ENCODE data around the gene FAM185A.
"Not testable (repeated sequence)": the region's sequence is repeated elsewhere in the genome, so short reads cannot be mapped to it uniquely, and the experiment has no call there.

FAM185A gene

GRCh38 chr7:102748605-102749444 is at the start of gene FAM185A:
FAM185A (plus strand) TSS chr7:102748999; CDS start chr7:102749208, 209 bp downstream.
- peak; percentile 98 for DNase-seq

DNA sequence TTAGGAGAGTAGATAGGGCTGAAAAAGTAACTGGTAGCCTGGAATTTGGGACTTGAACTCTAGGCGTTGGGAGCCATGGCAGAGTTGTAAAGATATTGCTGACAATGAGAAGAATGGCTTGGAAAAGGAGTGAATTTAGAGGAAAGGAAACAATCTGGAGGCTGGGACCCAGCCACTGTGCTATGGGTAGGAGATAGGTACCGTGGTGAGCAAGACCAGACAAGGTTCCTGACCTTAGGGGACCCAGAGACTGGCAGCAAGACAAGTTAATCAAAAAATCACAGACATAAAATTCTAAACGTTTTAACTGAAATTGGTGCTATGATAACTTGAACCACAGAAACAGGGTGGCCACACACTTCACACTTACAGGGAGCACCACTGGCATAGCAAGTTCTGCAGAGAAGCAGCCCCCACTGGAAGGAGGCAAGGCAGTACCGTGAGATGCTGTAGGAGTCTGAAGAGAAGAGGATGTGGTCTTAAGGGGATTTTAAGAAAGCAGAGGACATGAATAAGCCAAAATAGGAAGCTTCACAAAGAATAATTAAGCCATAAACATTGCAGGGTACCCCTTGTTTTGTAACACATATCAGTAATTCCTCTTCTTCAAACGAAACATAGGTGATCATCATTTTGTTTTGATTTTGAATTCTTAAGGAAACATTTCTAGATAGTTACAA is 35.6 kb upstream of the FAM185A start:
- DNase-seq, result not testable (repeated sequence)

DNA sequence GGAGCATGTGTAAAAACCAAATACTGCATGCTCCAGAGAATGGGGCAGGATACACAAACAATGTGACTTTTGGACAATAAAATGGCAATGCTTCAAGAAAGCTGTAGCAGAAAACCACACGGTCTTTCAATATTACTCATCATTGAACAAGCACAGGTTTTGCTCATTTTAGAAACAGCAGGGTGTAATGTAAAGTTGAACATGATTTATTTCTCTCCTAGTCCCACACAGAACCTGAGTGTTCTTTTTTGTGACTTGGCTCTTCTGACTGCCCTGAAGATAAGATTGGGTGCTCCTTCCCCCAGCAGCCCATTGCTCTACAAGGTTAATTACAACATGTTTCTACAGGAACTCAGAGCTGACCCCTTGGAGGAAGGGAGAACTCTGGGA is 35.1 kb upstream of the FAM185A start:
- not testable (repeated sequence) for DNase-seq

DNA sequence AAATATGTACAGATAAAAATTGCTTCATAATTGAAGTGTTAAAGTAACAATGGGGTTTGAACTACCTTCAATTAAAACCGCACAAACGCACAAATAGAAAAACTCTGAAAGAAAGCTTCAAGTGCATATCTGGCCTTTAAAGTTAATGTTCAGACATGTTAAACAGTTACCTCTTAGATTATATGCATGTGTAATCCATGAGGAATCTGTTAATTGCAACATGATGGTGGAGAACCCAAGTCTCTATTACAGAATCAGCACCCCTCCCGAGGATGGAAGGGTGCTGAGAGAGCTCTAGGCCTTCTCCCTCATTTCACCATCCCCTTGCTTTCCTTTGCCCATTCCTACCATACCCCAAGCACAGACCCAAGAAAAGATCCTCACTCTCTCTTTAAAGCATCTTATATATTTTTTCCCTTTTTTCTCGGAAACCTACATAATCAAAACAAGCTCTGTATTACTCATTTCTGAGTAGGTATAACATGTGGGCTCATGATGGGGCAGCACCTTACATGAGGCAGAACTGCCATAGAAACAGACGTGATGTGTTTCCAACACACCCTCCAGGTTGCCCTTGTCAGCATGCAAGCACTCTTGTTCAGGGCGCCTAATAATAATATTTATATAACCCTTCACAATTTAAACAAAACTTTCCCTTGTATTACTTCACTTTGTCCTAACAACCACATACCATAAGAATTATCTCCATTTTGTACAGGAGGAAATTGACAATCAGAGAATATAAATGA is 33.9 kb upstream of the FAM185A start:
- DNase-seq, result not testable (repeated sequence)

DNA sequence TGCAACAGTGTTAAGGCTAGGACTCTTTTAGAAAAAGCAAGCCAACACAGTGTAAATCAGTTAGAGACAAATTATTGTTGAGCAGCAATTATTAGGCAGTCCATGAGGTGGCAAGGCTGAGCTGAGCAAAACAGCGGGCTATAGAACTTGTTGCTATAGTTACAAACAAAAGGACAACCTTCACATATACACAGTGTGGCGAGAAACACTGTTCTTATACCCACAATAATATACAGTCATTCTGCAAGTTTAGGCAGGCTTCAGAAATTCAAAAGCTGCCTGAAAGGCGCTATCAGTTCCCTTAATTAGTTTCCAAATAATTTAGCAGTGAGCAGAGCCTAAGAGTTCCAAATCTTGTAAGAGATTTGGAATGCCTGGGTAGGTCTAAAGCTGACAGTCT is 33.1 kb upstream of the FAM185A start:
- not testable (repeated sequence) for DNase-seq

DNA sequence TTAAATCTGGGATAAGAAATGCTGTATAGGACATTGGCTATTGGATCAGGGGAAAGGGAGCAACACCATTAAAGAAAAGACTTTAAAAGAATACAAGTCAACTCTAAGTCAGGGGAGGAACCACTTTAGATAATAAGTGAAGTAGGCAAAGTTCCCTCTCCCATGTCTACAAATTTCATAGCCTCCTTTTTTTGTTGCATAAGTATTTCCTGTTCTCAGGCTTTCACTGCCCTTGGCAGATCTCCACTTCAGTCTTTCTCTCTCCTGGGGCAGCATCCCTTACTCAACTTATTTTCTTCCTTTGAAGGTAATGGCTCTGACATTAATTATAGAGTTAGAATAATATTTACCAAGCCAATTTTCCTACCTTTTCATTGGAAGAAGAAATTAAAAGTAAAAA is 30.3 kb upstream of the FAM185A start:
- not testable (repeated sequence) for DNase-seq

- not testable (repeated sequence) for DNase-seq
Observed at GRCh38 chr7:102726170-102726569, 22.6 kb upstream of the FAM185A start.

DNA sequence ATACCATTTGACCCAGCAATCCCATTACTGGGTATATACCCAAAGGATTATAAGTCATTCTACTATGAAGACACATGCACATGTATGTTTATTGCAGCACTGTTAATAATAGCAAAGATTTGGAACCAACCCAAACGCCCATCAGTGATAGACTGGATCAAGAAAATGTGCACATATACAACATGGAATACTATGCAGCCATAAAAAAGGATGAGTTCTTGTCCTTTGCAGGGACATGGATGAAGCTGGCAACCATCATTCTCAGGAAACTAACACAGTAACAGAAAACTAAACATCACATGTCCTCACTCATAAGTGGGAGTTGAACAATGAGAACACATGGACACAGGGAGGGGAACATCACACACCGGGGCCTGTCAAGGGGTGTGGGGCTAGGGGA is 19.1 kb upstream of the FAM185A start:
- DNase-seq, result not testable (repeated sequence)

DNA sequence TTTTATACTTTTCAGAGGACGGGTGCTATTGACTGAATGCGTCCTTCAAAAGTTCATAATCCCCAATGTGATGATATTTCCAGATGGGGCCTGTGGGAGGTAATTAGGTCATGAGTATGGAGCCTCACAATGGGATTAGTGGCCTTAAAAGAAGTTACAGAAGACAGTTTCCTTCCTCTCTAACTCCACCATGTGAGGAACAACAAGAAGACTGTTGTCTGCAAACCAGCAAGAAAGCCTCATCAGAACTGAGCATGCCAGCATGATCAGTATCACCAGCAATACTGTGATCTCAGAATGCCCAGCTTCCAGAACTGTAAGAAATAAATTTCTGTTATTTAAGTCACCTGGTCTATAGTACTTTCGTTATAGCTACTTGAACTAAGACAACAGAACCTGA is 18.4 kb upstream of the FAM185A start:
- not testable (repeated sequence) for DNase-seq

GRCh38 chr7:102742002-102742771 is 6.6 kb upstream of the FAM185A start:
- DNase-seq, result not testable (repeated sequence)

DNA sequence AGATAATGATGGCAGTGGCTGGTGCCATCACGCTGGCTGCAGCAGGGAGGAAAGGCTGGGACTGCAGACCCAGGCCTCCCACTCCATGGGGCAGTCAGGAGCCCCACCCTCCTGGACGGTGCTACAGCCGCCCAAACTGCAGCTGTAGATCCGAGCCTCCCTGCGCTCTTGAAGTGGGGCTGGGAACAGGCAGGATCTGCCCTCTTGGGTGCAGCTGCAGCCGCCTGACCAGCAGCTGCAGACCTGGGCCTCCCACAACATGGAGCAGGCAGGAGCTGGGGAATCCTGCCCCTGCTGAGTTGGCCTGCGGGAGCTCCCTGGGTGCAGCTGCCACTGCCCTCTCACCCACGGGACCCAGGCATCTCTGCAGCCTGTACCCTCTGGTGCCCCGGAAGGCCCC is 4.9 kb upstream of the FAM185A start:
- not testable (repeated sequence) for DNase-seq

GRCh38 chr7:102745494-102746288 is 3.1 kb upstream of the FAM185A start:
- not testable (repeated sequence) for DNase-seq

DNA sequence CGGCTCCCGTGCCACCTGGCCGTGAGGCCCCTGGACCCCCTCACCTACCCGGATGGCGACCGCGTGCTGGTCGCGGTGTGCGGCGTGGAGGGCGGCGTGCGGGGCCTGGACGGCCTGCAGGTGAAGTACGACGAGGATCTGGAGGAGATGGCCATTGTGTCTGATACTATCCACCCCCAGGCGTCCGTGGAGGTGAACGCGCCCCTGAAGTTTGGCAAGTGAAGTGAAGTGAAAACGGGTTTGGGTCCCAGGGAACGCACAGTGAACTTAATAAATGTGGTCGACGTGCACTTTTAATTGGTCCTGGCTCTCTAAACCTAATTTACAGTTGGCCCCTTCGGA is 617 bp downstream of the FAM185A start:
- not testable (repeated sequence) for DNase-seq

- DNase-seq, result not testable (repeated sequence)
Observed at GRCh38 chr7:102758227-102758626, 9.4 kb downstream of the FAM185A start.

DNA sequence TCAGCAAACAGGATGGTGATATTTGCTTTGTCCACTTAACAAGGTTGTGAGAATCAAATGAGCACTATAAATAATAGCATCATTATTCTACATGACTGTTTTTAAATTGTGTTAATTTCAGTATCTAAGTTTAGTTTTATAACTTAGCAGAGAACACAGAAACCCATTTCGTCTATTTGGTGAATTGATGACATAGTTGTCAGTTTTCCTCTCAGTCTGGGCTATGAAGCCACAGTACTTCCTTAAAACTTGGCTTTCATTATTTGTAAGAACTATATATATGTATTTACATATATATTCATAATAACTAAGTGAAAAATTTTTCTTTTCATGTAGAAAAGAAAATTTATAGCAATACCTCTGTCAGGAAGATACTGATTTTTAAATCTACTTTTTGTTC is 11.1 kb downstream of the FAM185A start:
- not testable (repeated sequence) for DNase-seq

- DNase-seq, result not testable (repeated sequence)
Observed at GRCh38 chr7:102761234-102761633, 12.4 kb downstream of the FAM185A start.

- DNase-seq, result not testable (repeated sequence)
Observed at GRCh38 chr7:102763295-102763905, 14.6 kb downstream of the FAM185A start.

DNA sequence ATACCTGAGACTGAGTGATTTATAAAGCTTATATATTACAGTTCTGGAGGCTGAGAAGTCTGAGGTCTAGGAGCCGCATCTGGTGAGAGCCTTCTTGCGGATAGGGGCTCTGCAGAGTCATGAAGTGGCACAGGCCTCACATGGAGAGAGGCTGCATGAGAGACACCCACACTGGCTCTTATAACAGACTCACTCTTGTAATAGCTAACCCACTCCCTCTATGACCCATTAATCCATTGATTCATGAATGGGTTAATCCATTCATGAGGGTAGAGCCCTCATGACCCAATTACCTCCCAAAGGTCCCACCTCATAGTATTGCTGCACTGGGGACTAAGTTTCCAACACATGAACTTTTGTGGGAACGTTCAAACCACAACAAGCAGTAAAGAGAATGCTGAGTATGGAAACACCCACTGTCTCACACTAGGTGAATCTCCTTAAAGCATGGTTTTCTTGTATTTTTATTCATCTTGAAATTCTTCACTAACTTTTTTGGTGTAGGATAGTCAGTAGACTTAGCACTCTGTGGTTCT is 20.9 kb downstream of the FAM185A start:
- not testable (repeated sequence) for DNase-seq

DNA sequence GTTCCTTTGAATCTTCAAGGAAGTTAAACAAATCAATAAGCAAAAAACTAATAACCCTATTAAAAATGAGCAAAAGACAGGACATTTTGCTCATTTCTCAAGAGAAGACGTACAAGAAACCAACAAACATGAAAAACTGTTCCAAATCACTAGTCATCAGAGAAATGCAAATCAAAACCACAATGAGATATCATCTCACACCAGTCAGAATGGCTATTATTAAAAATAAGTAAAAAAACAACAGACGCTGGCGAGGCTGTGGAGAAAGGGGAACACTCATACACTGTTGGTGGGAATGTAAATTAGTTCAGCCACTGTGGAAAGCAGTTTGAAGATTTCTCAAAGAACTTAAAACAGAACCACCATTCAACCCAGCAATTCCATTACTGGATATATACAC is 21.7 kb downstream of the FAM185A start:
- not testable (repeated sequence) for DNase-seq

DNA sequence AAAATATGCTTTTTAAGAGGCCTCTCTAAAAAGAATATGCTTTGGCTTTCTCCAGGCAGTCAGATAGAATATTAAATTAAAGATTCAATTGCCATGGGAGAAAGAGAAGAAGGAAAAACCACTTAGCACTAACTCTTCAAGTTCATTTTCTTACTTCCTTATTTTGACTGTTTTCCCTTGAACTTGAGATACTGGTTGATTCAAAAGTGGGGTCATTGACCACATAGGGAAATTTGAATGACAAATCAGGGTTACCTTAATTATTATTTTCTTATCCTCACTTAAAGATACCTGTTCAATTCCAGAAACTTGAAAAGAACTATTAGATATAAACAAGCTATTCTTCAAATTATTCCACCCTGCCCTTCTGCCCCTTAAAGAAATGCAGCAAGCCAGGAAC is 27.4 kb downstream of the FAM185A start:
- DNase-seq, result not testable (repeated sequence)

- DNase-seq, result not testable (repeated sequence)
Observed at GRCh38 chr7:102778663-102779062, 29.9 kb downstream of the FAM185A start.

Measured in NCI-H774 (cell line).